MM.1S (cell line): ENCODE data around the gene TBL1X.

ENCODE experiments used
- DNase-seq: peaks from one replicate; pipeline ENCODE4 v3.0.0-alpha.2; 2015
- H2AFZ ChIP-seq: fragments of 300-600 bp; sonication (generic); 2 replicates; pipeline ENCODE4 v1.6.0; 2016; ENCODE audit warnings: antibody characterized with exemption, low read length
- H3F3A ChIP-seq: fragments of 300-600 bp; sonication (generic); 2 replicates; pipeline ENCODE4 v1.6.1; 2016; ENCODE audit warnings: mild to moderate bottlenecking, antibody characterized with exemption, low read length, moderate library complexity, mixed read lengths; ENCODE audit not compliant: insufficient read depth
- H3K27ac ChIP-seq: fragments of 300-600 bp; sonication (generic); 2 replicates; pipeline ENCODE4 v1.5.1; 2016; ENCODE audit warnings: mild to moderate bottlenecking, low read length
- H3K27me3 ChIP-seq: fragments of 300-600 bp; sonication (generic); replicated peaks from 2 replicates; pipeline ENCODE4 v1.6.0; 2016; ENCODE audit warnings: low read length; ENCODE audit not compliant: insufficient read depth
- H3K36me3 ChIP-seq: fragments of 300-600 bp; sonication (generic); replicated peaks from 2 replicates; pipeline ENCODE4 v1.6.1; 2016; ENCODE audit warnings: mild to moderate bottlenecking, low read length, mixed read lengths; ENCODE audit not compliant: insufficient read depth
- H3K4me1 ChIP-seq: fragments of 300-600 bp; sonication (generic); 2 replicates; pipeline ENCODE4 v1.6.1; 2016; ENCODE audit warnings: low read length, mixed read lengths
- H3K4me2 ChIP-seq: fragments of 300-600 bp; sonication (generic); 2 replicates; pipeline ENCODE4 v1.6.0; 2016; ENCODE audit warnings: low read depth, low read length
- H3K4me3 ChIP-seq: fragments of 300-600 bp; sonication (generic); 2 replicates; pipeline ENCODE4 v1.5.1; 2016; ENCODE audit warnings: low read length, mixed read lengths
- H3K79me2 ChIP-seq: fragments of 300-600 bp; sonication (generic); 2 replicates; pipeline ENCODE4 v1.6.1; 2016; ENCODE audit warnings: mixed run types, low read length, mixed read lengths
- H3K9ac ChIP-seq: fragments of 300-600 bp; sonication (generic); 2 replicates; pipeline ENCODE4 v1.6.1; 2016; ENCODE audit warnings: low read length, mixed read lengths
- H3K9me2 ChIP-seq: fragments of 300-600 bp; sonication (generic); replicated peaks from 2 replicates; pipeline ENCODE4 v1.6.1; 2016; ENCODE audit warnings: mild to moderate bottlenecking, low read length, mixed read lengths; ENCODE audit not compliant: insufficient read depth
- H3K9me3 ChIP-seq: fragments of 300-600 bp; sonication (generic); replicated peaks from 2 replicates; pipeline ENCODE4 v1.6.1; 2016; ENCODE audit warnings: mild to moderate bottlenecking, low read length, mixed read lengths; ENCODE audit not compliant: insufficient read depth
- H4K20me1 ChIP-seq: fragments of 300-600 bp; sonication (generic); 2 replicates; pipeline ENCODE4 v1.6.1; 2016; ENCODE audit warnings: mild to moderate bottlenecking, low read length, moderate library complexity, mixed read lengths; ENCODE audit not compliant: insufficient read depth
- CTCF ChIP-seq: fragments of 300-600 bp; sonication (generic); IDR thresholded peaks from 2 replicates; pipeline ENCODE4 v1.5.1; 2016; ENCODE audit warnings: antibody characterized with exemption, low read length, mixed read lengths
- EZH2 ChIP-seq: fragments of 300-600 bp; sonication (generic); optimal IDR thresholded peaks from 2 replicates; pipeline ENCODE3; 2017; ENCODE audit warnings: low read depth, mild to moderate bottlenecking, antibody characterized with exemption, low read length, mixed read lengths
- EZH2phosphoT487 ChIP-seq: fragments of 300-600 bp; sonication (generic); IDR thresholded peaks from 2 replicates; pipeline ENCODE4 v1.6.1; 2018; ENCODE audit warnings: antibody characterized with exemption, low read length

The TBL1X gene

GRCh38 chrX:9635368-9635767, 170.5 kb downstream of the TBL1X start:
- no peaks in the 10 kb centered on the region for H4K20me1 ChIP-seq
- DNase-seq = no peak

GRCh38 chrX:9635803-9636202, 170.9 kb downstream of the TBL1X start:
- Histone ChIP-seq H3K36me3 (no peaks in the 10 kb centered on the region), H4K20me1 (no peaks in the 10 kb centered on the region), H3K27ac (no peak overlapping the region), H3K27me3 (no peaks in the 10 kb centered on the region), H3K79me2 (peaks cover 62% of the 10 kb centered on the region), H3K9me2 (no peaks in the 10 kb centered on the region), H3K4me3 (no peak overlapping the region), H2AFZ (no peak overlapping the region), H3K9ac (no peak overlapping the region), H3K4me1 (no peaks in the 10 kb centered on the region), H3F3A (no peaks in the 10 kb centered on the region), H3K9me3 (no peaks in the 10 kb centered on the region), H3K4me2 (no peak overlapping the region)
- no peak for DNase-seq
- no peak for TF ChIP-seq CTCF
- no peak for TF ChIP-seq EZH2phosphoT487
- TF ChIP-seq EZH2 = no peak

More at GRCh38 chrX:9635368-9635767, 170.5 kb downstream of the TBL1X start:
- Histone ChIP-seq H3K9me2 (no peaks in the 10 kb centered on the region), H3K36me3 (no peaks in the 10 kb centered on the region), H3K9ac (no peak overlapping the region), H3K9me3 (no peaks in the 10 kb centered on the region), H3K27ac (no peak overlapping the region), H3F3A (no peaks in the 10 kb centered on the region), H3K4me3 (no peak overlapping the region), H3K27me3 (no peaks in the 10 kb centered on the region), H3K4me1 (no peaks in the 10 kb centered on the region), H2AFZ (no peak overlapping the region), H3K4me2 (no peak overlapping the region), H3K79me2 (peaks cover 62% of the 10 kb centered on the region)
- no peak for TF ChIP-seq CTCF
- TF ChIP-seq EZH2 = no peak
- no peak for TF ChIP-seq EZH2phosphoT487

- H3K4me2 ChIP-seq = no peak overlapping the region
- H2AFZ ChIP-seq = no peak overlapping the region
- no peaks in the 10 kb centered on the region for H3K9me3 ChIP-seq
- no peak overlapping the region for H3K27ac ChIP-seq
- no peaks in the 10 kb centered on the region for H3K4me1 ChIP-seq
- H3K9ac ChIP-seq = no peak overlapping the region
- H3K79me2 ChIP-seq = peaks cover 53% of the 10 kb centered on the region
- H3F3A ChIP-seq = no peaks in the 10 kb centered on the region
- no peak for TF ChIP-seq EZH2phosphoT487
- TF ChIP-seq CTCF = no peak
- no peak for TF ChIP-seq EZH2
- H3K36me3 ChIP-seq = no peaks in the 10 kb centered on the region
- no peaks in the 10 kb centered on the region for H3K27me3 ChIP-seq
- no peak overlapping the region for H3K4me3 ChIP-seq
- no peaks in the 10 kb centered on the region for H3K9me2 ChIP-seq
- H4K20me1 ChIP-seq = no peaks in the 10 kb centered on the region
- no peak for DNase-seq
These were observed 174.0 kb downstream of the TBL1X start for GRCh38 chrX:9638871-9639270.
